MCF 10A (cell line): Measurements from ENCODE around the gene SGIP1. TPM values are rescaled to one million over a fixed set of nuclear protein-coding genes. Genes with fewer than 3 reads are reported as not detected.

ENCODE experiments used
- BruUV-seq: library from RNA; stranded (reverse); fragments of 400-500 nt; replicated peaks from 2 replicates; lab custom pipeline; 2021; lab: Mats Ljungman, UMichigan
- CTCF ChIA-PET: fragments of 300-600 bp; sonication (Branson Sonifier 250); formaldehyde crosslinking; extraction: SDS; loops from one replicate; lab custom pipeline; 2021; ENCODE audit warnings: antibody characterized with exemption, inconsistent platforms; lab: Yijun Ruan, JAX
- POLR2A ChIA-PET: fragments of 300-600, 350-650 bp; sonication (Branson Sonifier 250); formaldehyde crosslinking; extraction: SDS; loops from one replicate; lab custom pipeline; 2020; ENCODE audit warnings: antibody characterized with exemption, inconsistent platforms; lab: Yijun Ruan, JAX
- DNase-seq: peaks from one replicate; pipeline ENCODE4 v3.0.0-alpha.2; 2018; ENCODE audit not compliant: unreplicated experiment
- H3K27ac Mint-ChIP-seq: one replicate; pipeline ENCODE4 v1.8.0; 2022; ENCODE audit warnings: mild to moderate bottlenecking, low read depth, mixed read lengths; ENCODE audit not compliant: unreplicated experiment
- H3K27me3 Mint-ChIP-seq: one replicate; pipeline ENCODE4 v1.8.0; 2022; ENCODE audit warnings: mixed read lengths; ENCODE audit not compliant: insufficient read depth, unreplicated experiment
- H3K36me3 Mint-ChIP-seq: one replicate; pipeline ENCODE4 v1.8.0; 2022; ENCODE audit warnings: mild to moderate bottlenecking, moderate library complexity, mixed read lengths; ENCODE audit not compliant: insufficient read depth, unreplicated experiment
- H3K4me1 Mint-ChIP-seq: one replicate; pipeline ENCODE4 v1.8.0; 2022; ENCODE audit warnings: mixed read lengths; ENCODE audit not compliant: insufficient read depth, unreplicated experiment
- H3K4me3 Mint-ChIP-seq: one replicate; pipeline ENCODE4 v1.8.0; 2022; ENCODE audit warnings: mild to moderate bottlenecking, moderate library complexity, mixed read lengths; ENCODE audit not compliant: unreplicated experiment
- H3K9me3 Mint-ChIP-seq: one replicate; pipeline ENCODE4 v1.8.0; 2022; ENCODE audit warnings: mixed read lengths; ENCODE audit not compliant: unreplicated experiment
- CTCF ChIP-seq: fragments of 200-600 bp; IDR thresholded peaks from one replicate; pipeline ENCODE4 v1.8.0; 2022; ENCODE audit warnings: antibody characterized with exemption, mild to moderate bottlenecking; ENCODE audit not compliant: unreplicated experiment
- intact Hi-C: fragments of 100-400 bp; cut with micrococcal nuclease; formaldehyde crosslinking; loops from 2 replicates; pipeline ENCODE4 v1.14.1; 2022
- total RNA-seq: library from RNA; stranded (reverse); gene quantifications from 2 replicates; pipeline ENCODE4 v1.2.3, GENCODE V29; 2022

The SGIP1 gene
- total RNA-seq, 1 experiment from 2014 or later = not detected

- Mint-ChIP-seq H3K4me1 (peaks cover 11% of the 10 kb centered on the region), H3K27me3 (no peaks in the 10 kb centered on the region), H3K4me3 (no peak overlapping the region), H3K27ac (no peak overlapping the region), H3K36me3 (no peaks in the 10 kb centered on the region), H3K9me3 (no peaks in the 10 kb centered on the region)
- intact Hi-C loops = no loop called here
- DNase-seq = no peak
- CTCF ChIA-PET = no interaction called here
- POLR2A ChIA-PET = no interaction called here
- no peak for TF ChIP-seq CTCF
- no TSS peak for BruUV-seq
These were observed 8.9 kb upstream of the SGIP1 start for GRCh38 chr1:66525086-66525485.

- ChIA-PET POLR2A (no interaction called here), CTCF (no interaction called here)
- Mint-ChIP-seq H3K27ac (no peak overlapping the region), H3K9me3 (no peaks in the 10 kb centered on the region), H3K4me3 (no peak overlapping the region), H3K4me1 (peaks cover 9% of the 10 kb centered on the region), H3K27me3 (no peaks in the 10 kb centered on the region), H3K36me3 (no peaks in the 10 kb centered on the region)
- BruUV-seq = no TSS peak
- intact Hi-C loops = no loop called here
- no peak for TF ChIP-seq CTCF
- DNase-seq = no peak
These were observed 7.9 kb upstream of the SGIP1 start for GRCh38 chr1:66526036-66526435.

- peaks cover 2% of the 10 kb centered on the region for H3K4me1 Mint-ChIP-seq
- BruUV-seq = no TSS peak
These were observed 7.0 kb upstream of the SGIP1 start for GRCh38 chr1:66526991-66527390.

GRCh38 chr1:66527686-66528085 is 6.3 kb upstream of the SGIP1 start:
- Mint-ChIP-seq H3K9me3 (no peaks in the 10 kb centered on the region), H3K36me3 (no peaks in the 10 kb centered on the region), H3K4me3 (no peak overlapping the region), H3K4me1 (no peaks in the 10 kb centered on the region), H3K27ac (no peak overlapping the region), H3K27me3 (no peaks in the 10 kb centered on the region)
- intact Hi-C loops = no loop called here
- ChIA-PET CTCF (interaction anchor here (0.5 to 1.5 kb wide), 5 partner anchors 11 to 297 kb away, joined by 3 to 5 read pairs (median 4); no protein-coding TSS in a partner anchor), POLR2A (no interaction called here)
- peak; percentile 4 for DNase-seq
- no TSS peak for BruUV-seq
- TF ChIP-seq CTCF = no peak

More at GRCh38 chr1:66526991-66527390, 7.0 kb upstream of the SGIP1 start:
- no peak for TF ChIP-seq CTCF
- Mint-ChIP-seq H3K36me3 (no peaks in the 10 kb centered on the region), H3K27ac (no peak overlapping the region), H3K4me3 (no peak overlapping the region), H3K9me3 (no peaks in the 10 kb centered on the region), H3K27me3 (no peaks in the 10 kb centered on the region)
- ChIA-PET CTCF (no interaction called here), POLR2A (no interaction called here)
- intact Hi-C loops = no loop called here
- DNase-seq = no peak
